GM18867 (cell line): ENCODE results near the gene YES1.
"Not testable (repeated sequence)": the region's sequence is repeated elsewhere in the genome, so short reads cannot be mapped to it uniquely, and the experiment has no call there.

ENCODE experiments used
- ATAC-seq: cut with Tn5 transposase; IDR thresholded peaks from one replicate; pipeline ENCODE4 v1.9.1; 2021; ENCODE audit warnings: mild to moderate bottlenecking, moderate library complexity; ENCODE audit not compliant: unreplicated experiment

YES1 gene

GRCh38 chr18:785242-785641 is 26.8 kb downstream of the YES1 start:
- peak; percentile 51 for ATAC-seq

- no peak for ATAC-seq
Observed at GRCh38 chr18:784470-785172, 27.4 kb downstream of the YES1 start.

- no peak for ATAC-seq
Observed at GRCh38 chr18:778194-778927, 33.7 kb downstream of the YES1 start.

- ATAC-seq = no peak
Observed at GRCh38 chr18:777021-777420, 35.0 kb downstream of the YES1 start.

DNA sequence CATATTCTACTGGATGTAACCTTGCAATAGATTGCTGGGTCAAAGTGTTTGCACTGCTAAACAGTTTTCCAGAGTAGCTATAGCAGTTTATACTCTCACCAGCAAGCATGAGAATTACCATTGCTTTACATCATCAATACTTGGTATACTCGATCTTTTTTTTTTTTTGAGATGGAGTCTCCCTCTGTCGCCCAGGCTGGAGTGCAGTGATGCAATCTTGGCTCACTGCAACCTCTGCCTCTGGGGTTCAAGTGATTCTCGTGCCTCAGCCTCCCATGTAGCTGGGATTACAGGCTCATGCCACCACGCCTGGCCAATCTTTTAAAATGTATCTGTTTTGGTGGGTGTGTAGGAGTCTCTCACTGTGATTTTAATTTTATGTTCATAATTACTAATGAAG is 36.0 kb downstream of the YES1 start:
- not testable (repeated sequence) for ATAC-seq

GRCh38 chr18:774811-775210 is 37.2 kb downstream of the YES1 start:
- ATAC-seq = no peak

DNA sequence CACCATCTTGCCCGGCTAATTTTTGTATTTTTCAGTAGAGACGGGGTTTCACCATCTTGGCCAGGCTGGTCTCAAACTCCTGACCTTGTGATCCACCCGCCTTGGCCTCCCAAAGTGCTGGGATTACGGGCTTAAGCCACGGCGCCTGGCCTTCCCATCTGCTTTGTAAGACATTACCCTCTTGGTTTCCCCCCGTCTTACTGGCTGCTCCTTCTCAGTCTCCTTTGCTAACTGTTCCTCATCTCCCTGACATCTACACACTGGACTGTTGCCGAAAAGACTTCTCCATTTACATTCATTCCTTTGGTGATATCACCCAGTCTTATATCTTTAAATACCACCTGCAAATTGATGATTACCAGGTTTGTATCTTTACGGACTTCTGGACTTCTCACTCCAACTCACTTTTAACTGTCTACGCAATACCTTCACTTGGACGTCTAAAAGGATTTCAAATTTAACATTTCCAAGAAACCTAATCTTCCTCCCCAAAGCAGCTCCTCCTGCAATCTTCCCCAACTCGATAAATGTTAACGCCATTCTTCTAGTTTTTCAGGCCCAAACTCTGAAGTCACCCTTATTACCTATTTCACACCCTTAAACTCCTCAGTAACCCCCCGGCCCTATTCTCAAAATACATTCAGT is 37.9 kb downstream of the YES1 start:
- ATAC-seq = no peak

DNA sequence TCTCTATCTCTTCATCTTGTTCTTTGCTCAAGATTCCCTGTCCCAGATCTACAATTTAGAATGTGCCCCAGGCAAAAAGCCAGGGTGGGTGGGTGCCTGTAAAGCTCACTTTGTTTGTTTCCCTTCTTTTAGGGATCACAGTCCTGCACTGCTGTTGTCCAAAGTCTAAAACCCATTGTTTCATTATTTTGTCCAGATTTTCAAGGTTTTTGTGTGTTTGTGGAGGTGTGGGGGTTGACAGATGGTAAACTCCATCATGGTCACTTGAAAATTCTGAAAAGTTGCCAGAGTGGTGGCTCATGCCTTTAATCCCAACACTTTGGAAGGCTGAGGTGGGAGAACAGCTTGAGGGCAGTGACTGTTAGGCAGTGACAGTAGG is 41.5 kb downstream of the YES1 start:
- no peak for ATAC-seq

- ATAC-seq = no peak
Observed at GRCh38 chr18:767961-768360, 44.1 kb downstream of the YES1 start.

- no peak for ATAC-seq
Observed at GRCh38 chr18:767084-767882, 44.8 kb downstream of the YES1 start.

DNA sequence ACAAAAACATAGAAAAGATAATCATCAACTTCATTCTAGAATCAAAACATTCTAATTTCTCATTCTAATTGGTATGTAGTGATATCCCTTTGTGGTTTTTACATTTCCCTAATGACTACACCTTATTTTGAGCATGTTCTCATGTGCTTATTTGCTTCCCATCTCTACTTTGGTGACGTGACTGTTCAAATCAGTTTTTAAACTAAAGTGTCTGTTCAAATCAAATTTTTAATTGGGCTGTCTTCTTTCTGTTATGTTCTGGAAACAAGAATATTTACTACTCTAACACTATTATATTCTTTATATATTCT is 45.5 kb downstream of the YES1 start:
- ATAC-seq = no peak

- no peak for ATAC-seq
Observed at GRCh38 chr18:765764-766549, 46.1 kb downstream of the YES1 start.

GRCh38 chr18:759864-760263 is 52.2 kb downstream of the YES1 start:
- not testable (repeated sequence) for ATAC-seq

DNA sequence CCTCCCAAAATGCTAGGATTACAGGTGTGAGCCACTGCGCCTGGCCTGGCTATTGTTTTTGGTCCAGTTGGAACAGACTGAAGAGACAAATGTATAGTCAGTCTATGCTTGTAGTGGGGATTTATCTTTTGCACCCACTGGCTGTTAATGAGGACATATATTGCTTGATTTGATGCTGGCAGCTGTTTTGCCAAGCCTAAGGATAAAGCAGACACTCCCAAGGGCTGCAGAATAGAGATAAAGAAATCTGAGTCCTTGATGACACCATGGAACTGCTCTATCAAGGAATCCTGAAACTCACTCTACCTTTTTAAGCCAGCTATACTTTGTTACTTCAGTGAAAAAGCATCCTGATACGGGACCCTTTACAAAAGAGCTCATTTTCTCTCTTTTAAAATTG is 56.5 kb downstream of the YES1 start:
- no peak for ATAC-seq

- ATAC-seq = no peak
Observed at GRCh38 chr18:754656-755055, 57.4 kb downstream of the YES1 start.

- no peak for ATAC-seq
Observed at GRCh38 chr18:750456-750855, 61.6 kb downstream of the YES1 start.

DNA sequence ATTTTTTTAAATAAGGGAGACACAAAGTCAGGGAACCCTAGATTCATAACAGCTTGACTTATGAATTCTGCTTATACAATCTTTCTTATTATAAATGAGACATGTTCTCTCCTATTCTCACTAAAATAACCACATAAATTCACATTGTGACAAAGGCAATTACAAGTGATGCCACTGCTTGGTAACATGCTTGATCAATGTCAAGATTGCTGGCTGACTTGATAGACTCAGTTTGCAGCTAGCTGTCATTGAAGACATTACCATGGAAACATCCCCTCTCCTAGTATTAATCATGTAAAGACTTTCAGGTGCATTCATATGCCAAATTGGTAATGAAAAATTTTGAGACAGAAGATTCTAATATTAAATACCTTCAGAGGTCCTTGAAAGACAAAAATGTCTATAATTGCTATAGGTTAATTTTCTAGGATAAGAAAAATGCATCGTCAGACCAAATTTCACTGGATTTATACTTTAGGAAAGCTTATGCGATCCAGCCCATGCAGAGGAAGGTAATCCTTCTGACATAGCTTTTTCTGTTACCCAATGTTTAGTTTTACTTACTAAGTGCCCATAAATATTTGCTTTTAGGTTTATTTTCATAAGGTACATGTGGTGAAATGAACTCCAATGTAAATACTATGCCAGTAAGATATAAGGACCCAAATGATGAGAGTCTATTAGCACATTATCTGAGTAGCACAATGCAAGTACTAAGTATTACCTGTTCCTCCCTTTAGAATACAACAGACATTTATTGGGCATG is 67.0 kb downstream of the YES1 start:
- ATAC-seq = no peak

DNA sequence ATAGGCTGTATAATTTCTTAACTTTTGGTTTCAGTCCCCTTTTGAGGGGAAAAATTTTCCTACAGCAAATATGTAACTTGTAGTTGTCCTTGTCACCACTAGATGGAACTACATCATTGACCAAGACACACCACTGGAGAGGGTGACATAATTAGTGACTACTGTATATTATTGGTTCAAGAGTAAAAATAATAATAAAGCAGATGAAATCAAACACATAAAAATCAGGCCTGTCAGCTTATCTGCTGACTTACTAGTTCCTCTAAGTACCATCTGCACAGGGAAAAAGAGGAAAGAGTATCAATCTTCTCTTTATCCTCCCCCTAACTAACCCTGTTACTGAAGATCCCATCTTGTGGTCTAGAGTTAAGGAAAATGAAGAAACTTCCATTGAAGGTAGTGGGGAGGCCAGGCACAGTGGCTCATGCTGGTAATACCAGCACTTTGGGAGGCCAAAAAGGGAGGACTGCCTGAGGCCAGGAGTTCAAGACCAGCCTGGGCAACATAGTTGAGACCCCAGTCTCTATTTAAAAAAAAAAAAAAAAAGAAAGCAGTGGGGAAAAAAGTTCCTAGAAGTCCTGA is 70.0 kb downstream of the YES1 start:
- peak; percentile 91 for ATAC-seq

GRCh38 chr18:732371-732770 is 79.7 kb downstream of the YES1 start:
- ATAC-seq = no peak

GRCh38 chr18:731185-731584 is 80.9 kb downstream of the YES1 start:
- no peak for ATAC-seq
